GM21360 (cell line): ENCODE data around the gene CA10.

Experiments used
- ATAC-seq: cut with Tn5 transposase; IDR thresholded peaks from one replicate; pipeline ENCODE4 v1.9.1; 2021; ENCODE audit warnings: mild to moderate bottlenecking, moderate library complexity; ENCODE audit not compliant: unreplicated experiment

CA10 gene

GRCh38 chr17:52049051-52049450 is 109.5 kb downstream of the CA10 start:
- no peak for ATAC-seq

DNA sequence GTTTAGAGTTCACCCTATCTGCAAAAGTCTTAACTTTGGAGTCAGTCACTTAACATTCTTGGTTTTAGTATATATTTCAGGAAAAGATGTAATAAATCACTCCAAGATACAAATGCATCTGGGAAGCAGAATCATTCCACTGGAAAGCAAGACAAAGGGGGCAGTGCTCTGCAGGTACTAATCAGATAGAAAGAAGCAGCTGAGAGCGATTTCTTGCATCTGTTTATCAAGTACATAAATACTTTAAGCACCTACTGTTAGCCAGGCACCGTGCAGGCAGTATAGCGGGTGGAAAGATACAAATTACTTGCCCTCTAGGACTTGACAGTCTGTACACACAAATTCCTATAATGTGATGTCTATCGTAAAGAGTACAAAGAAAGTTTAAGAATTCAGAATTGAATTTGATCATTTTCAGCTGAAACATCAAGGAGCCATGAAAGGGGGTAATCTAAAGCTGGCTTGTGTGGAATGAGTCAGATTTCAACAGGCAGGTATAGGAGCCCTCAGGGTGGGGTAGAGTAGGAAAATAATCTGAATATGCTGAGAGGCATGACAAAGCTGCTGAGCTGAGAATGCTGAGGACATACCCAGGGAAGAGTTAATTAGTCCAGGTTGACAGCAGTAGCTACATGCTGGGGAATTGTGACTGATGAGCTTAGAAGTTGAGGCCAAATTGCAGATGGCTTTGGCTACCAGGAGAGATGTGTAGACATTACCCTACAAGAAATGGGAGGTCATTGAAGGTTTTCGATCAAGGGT is 110.2 kb downstream of the CA10 start:
- no peak for ATAC-seq

GRCh38 chr17:52047086-52047485 is 111.4 kb downstream of the CA10 start:
- no peak for ATAC-seq

DNA sequence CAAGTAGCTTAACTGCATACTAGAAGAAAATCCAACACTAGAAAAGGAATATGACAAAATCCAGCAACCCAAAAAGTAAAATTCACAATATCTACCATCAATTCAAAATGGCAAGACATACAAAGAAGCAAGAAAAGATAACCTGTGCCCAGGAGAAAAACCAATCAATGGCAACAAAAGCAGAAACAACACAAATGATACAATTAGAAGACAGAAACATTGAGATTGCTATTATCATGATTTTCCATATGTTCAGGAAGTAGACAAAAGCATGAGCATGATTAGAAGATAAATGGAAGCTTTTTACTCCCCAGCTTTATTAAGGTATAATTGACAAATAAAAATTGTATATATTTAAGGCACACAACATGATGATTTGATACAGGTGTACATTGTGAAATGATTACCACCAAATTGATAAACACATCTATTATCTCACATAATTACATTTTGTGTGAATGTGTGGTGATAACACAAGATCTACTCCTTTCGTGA is 117.3 kb downstream of the CA10 start:
- no peak for ATAC-seq

GRCh38 chr17:52036416-52036815 is 122.1 kb downstream of the CA10 start:
- ATAC-seq: no peak

GRCh38 chr17:52035336-52035915 is 123.1 kb downstream of the CA10 start:
- ATAC-seq: no peak

DNA sequence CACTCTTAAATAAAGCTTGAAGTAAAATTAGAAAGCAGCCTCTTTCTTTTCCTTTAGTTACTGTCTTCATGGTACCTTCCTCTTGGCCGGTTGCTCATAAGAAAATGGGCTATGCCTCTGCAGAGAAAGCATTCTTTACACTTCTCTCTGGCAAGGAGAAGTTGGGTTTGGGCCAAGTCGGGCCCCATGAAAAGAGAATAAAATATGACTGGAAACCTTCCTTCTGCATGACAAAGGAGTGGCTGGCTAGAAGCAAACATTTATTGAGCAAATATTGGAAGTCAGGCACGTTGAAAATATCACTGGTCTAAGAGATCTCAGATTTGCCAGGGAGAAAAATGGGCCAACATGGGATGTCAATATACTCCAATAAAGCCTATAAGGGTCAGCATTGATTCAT is 126.1 kb downstream of the CA10 start:
- no peak for ATAC-seq

DNA sequence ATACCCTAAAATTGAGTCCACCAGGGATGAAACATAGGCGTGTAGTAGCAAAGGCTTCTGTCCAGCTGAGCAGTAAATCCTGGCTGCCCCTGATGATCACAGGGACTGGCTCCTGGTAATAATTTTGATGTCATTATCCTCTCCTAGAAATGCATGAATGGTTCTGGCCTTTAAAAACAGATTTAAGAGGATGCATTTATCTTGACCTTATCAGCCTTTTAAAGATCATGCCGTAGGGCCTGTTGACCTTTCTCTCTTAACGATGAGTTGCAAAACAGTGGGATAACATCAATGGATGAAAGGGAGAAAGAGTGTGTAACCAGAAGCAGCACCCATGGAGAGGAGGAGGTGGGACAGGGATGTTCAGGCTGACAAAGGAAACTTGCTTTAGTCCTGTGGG is 128.5 kb downstream of the CA10 start:
- ATAC-seq: no peak

DNA sequence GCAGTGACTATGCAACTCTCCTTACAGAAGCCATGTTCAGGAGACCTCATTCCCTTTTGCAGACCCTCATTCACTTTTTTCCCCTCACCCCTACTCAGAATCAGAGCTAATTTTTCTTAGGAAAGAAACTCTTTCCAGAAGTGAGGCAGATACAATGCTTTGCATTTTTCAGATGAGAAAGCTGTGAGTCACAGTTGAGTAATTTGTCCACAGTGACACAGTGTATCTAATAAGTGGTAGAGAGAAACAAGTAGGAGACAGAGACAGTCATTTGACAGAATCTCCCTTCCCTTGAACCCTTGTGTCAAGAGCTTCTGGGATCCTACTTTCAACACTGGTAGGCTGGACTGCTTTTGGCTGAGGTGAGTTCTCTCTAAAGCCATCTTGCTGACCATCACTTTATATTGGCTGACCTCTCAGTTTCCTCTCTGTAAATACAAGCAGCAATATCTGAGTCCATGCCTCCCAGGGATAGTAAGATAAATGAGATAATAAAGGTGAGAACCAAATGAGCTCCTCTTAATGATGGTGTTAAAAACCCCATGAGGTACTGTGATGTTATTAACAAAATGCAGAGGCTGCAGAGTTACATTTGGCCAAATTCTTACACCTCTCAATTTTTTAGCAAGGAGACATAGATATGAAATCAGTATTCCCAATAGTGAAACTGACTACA is 130.8 kb downstream of the CA10 start:
- no peak for ATAC-seq

- ATAC-seq: no peak
Observed at GRCh38 chr17:52027081-52027480, 131.4 kb downstream of the CA10 start.

DNA sequence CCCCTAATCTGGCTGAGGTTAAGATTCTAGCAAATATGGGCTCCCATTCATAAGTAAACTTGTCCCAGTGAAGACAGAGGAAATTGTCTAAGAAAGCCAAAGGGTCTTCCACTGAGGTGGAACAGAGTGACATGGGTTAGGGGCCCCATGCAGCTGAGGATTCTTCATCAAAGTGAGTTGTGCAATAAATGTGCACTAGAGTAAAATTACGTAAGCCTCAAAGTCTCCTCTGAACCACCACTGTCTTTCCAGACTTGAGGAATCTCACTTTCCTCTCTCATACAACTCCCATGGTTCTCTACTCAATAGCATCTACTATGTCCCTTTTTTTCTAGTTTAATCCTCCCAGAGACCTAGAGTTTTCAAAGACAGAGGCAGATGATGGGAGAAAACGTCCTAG is 132.4 kb downstream of the CA10 start:
- no peak for ATAC-seq

DNA sequence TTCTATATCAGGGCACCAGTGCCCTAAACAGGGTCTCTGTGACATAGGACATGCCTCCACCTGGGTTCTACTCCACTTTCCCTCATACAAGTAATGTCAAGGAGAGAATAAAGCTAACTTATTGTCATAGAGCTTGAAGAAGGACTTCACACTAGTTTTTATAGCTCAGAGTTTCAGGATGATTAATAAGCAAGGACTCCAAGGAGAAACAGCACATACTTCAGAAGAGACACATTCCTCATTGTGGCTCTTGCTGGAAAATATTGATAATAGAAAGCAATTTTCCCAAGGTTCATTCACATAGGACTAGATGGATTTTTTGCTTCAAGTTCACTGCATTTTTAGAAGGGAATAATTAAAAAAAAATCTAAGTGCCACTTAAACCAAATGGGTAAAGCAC is 133.3 kb downstream of the CA10 start:
- no peak for ATAC-seq

DNA sequence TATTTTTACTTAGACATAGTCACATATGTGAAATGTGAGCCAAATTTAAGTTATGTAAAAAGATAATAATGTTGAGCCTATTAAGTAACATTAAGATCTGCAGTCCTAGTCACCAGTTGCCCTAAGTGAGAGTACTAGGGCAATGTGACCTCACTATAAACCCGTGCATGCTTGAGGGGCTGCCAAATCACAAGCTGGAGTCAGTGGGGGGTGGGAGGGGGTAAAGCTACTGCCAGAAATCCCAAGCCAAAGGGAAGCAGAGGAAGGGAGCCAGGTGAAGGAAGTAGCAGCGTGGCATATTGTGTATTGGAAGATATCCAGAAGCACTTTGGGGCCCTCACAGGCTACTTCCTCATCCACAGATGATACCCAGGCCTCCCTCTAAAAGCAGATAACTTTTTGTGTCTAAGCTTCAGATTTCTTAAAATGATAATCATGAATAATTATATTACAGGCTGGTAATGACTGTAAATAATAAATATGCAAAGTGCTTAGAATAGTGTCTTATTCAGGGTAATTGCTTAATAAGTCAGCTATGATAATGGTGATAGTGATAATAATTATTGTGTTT is 134.1 kb downstream of the CA10 start:
- ATAC-seq: no peak

DNA sequence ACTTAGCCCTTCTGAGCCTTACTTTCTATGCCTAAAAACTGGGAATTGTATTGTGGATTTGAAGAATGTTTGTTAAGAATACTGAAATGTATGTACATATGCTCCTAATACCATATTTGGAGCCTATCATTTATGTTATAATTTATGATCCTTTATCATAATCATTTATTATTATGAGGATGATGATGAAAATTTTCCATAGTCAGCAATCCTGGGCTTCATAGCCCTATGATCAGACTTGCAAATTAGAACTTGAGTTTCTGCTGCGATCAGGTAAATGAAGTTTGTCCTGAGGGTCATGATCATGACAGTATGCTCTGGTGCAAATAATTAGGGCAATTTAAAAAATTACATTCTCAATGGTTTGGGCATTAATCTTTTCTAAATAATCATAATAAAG is 147.4 kb downstream of the CA10 start:
- no peak for ATAC-seq

- no peak for ATAC-seq
Observed at GRCh38 chr17:51999654-52000053, 158.9 kb downstream of the CA10 start.

GRCh38 chr17:51997723-51998122 is 160.8 kb downstream of the CA10 start:
- ATAC-seq: no peak

DNA sequence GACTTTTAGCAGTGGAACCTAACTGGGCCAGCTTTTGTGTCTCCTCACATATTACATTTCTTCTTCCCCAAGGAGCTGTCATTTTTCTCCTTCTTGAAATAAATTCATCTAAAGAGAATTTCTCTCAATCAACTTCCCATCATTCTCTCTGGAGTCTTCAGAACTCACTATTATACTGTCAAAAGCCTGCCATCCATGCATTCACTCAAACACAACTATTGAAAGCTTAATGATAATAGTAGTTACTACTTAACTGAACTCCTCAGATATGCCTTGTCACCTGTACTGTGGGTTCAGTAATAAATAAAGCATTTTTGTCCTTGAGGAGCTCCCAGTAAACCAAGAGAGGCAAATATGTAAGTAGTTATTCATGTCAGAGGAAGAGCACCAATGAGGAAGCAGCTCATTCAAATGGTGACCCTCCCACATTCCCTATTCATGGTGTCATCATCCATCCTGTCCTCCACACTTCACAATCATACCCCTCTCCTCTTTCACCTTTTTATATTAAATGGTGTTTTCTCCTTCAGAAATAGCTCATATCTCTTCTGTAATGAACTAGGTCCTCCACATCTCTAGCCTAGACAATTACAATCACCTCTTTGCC is 162.6 kb downstream of the CA10 start:
- no peak for ATAC-seq

DNA sequence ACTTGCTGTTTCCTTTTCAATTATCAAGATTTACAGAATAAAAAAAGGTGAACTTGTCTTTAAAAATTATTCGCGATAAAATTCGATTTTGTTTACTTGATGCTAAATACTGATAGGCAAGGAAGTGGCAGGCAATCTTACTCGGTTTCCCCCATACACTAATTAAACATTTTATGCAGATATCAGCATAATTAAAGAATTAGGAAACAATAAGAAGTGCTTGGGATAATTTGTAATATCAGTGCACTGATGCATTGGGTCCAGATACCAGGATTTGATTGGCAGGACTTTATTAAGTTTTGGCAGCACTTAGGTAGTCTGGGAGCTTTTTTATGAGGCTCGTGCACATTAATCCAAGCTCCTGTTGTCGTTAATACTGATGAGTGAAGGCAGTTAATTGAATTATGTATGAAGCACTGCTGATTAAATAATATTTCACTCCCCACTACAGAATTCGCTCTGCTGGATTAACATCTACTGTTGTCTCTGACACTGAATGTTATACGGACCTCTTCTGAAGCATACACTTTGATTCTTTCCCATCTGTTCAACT is 165.6 kb downstream of the CA10 start:
- no peak for ATAC-seq

DNA sequence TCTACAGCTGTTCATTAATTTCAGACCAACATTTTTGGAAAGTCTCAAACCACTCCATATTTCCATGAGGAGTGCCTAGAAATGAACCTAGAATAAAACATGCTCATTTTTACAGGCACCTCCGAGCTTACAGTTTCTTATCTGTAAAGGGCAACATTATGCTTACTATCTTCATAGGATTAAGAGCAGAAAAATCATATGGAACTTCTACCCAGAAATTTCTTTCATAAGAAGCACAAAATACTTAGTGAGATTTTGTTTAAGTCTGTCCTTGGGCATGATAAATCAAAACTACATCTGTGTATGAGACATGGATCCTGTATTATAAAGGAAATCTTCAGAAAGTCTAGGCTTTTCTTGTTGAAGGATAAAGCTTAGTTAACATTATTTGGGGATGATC is 187.4 kb downstream of the CA10 start:
- no peak for ATAC-seq

DNA sequence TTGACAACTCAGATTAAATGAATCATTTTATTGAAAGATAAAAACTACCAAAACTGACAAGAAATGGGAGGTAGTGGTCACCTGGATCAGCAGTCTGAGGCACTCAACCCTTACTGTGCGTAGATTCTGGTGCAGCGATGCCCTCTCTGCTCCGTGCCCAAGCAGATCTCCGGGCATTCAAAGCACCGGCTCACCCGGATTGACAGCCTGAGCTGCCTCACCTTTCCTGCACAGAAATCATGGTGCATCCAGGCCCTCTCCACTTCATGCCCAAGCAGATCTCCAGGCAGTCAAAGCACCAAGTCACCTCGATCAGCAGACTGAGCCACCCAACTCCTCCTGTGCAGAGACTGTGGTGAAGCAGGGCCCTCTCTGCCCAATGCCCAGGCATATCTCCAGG is 196.8 kb downstream of the CA10 start:
- no peak for ATAC-seq

GRCh38 chr17:51957786-51958185 is 200.7 kb downstream of the CA10 start:
- ATAC-seq: no peak
